Endothelial cell of umbilical vein (primary cell): ENCODE results near the gene FRMD5. TPM values are rescaled to one million over a fixed set of nuclear protein-coding genes. Genes with fewer than 3 reads are reported as not detected.

Experiments used
- BruUV-seq: library from RNA; stranded (reverse); fragments of 400-500 nt; replicated peaks from 2 replicates; lab custom pipeline; 2021; lab: Mats Ljungman, UMichigan
- CTCF ChIA-PET: fragments of 300-600, 350-600 bp; sonication (Branson Sonifier 250); formaldehyde crosslinking; loops from one replicate; lab custom pipeline; 2021; ENCODE audit warnings: antibody characterized with exemption, inconsistent platforms; lab: Charles Lee
- POLR2A ChIA-PET: fragments of 300-600, 350-600 bp; sonication (Branson Sonifier 250); formaldehyde crosslinking; loops from one replicate; lab custom pipeline; 2021; ENCODE audit warnings: antibody characterized with exemption, inconsistent platforms; lab: Charles Lee
- DNase-seq: peaks from one replicate; pipeline ENCODE4 v3.0.0-alpha.2; 2011; ENCODE audit warnings: low read depth, low spot score
- FAIRE-seq: peaks from 2 replicates; lab custom pipeline; 2011; peaks lifted over from hg19 to GRCh38; lab: Jason Lieb, UNC
- H2AFZ ChIP-seq: 2 replicates; pipeline ENCODE4 v1.6.0; 2012; ENCODE audit warnings: low read depth, low read length, control low read depth, inconsistent platforms
- H3K27ac ChIP-seq: 2 replicates; pipeline ENCODE4 v1.5.1; 2011; ENCODE audit warnings: low read depth, mild to moderate bottlenecking, control low read depth, low read length, moderate library complexity; ENCODE audit not compliant: insufficient read depth
- H3K27me3 ChIP-seq, 2 experiments: 2 replicates each; pipeline versions ENCODE4 v1.6.0 to v1.6.1; 2011; ENCODE audit warnings: low read length in 2 of 2, mixed read lengths in 1 of 2; ENCODE audit not compliant: control insufficient read depth in 2 of 2, insufficient read depth in 2 of 2
- H3K36me3 ChIP-seq, 2 experiments: 2 replicates in 1 of 2; 3 replicates in 1 of 2; pipeline ENCODE4 v1.5.1; 2011; ENCODE audit warnings: low read length in 2 of 2, mild to moderate bottlenecking in 1 of 2, moderate library complexity in 1 of 2; ENCODE audit not compliant: control insufficient read depth in 2 of 2, insufficient read depth in 2 of 2; ENCODE audit errors: extremely low read depth in 1 of 2
- H3K4me1 ChIP-seq: 3 replicates; pipeline ENCODE4 v1.5.1; 2011; ENCODE audit warnings: mild to moderate bottlenecking, low read length; ENCODE audit not compliant: control insufficient read depth, insufficient read depth; ENCODE audit errors: extremely low read depth
- H3K4me2 ChIP-seq: 2 replicates; pipeline ENCODE4 v1.6.1; 2011; ENCODE audit warnings: low read length, control low read depth, mixed read lengths; ENCODE audit not compliant: insufficient read depth
- H3K4me3 ChIP-seq, 3 experiments: fragments of 200-600 bp in 1 of 3; sonication (generic), shearing (Covaris generic) in 1 of 3; replicated peaks in 1 of 3; 2 replicates each; pipeline ENCODE4 v1.5.1; 2011 to 2016; ENCODE audit warnings: control low read depth in 3 of 3, low read length in 3 of 3, mild to moderate bottlenecking in 2 of 3, inconsistent platforms in 1 of 3, low read depth in 1 of 3, moderate library complexity in 1 of 3; ENCODE audit not compliant: insufficient read depth in 1 of 3
- H3K79me2 ChIP-seq: 2 replicates; pipeline ENCODE4 v1.6.0; 2012; ENCODE audit warnings: low read length, inconsistent platforms; ENCODE audit not compliant: control insufficient read depth, insufficient read depth
- H3K9ac ChIP-seq: replicated peaks from 2 replicates; pipeline ENCODE3; 2011; ENCODE audit warnings: low read length, control low read depth; ENCODE audit not compliant: insufficient read depth; ENCODE audit errors: extremely low read depth
- H3K9me1 ChIP-seq: replicated peaks from 3 replicates; pipeline ENCODE4 v1.6.0; 2011; ENCODE audit warnings: mild to moderate bottlenecking, low read length; ENCODE audit not compliant: control insufficient read depth, insufficient read depth; ENCODE audit errors: extremely low read depth
- H3K9me3 ChIP-seq: replicated peaks from 2 replicates; pipeline ENCODE4 v1.5.1; 2012; ENCODE audit warnings: low read length, inconsistent platforms; ENCODE audit not compliant: control insufficient read depth, insufficient read depth
- H4K20me1 ChIP-seq: replicated peaks from 2 replicates; pipeline ENCODE3; 2011; ENCODE audit warnings: mild to moderate bottlenecking, low read length; ENCODE audit not compliant: control insufficient read depth, insufficient read depth; ENCODE audit errors: extremely low read depth
- CTCF ChIP-seq, 2 donors: IDR thresholded peaks; 1 replicate in 1 of 2; 2 replicates in 1 of 2; pipeline ENCODE4 v1.5.1; 2011; ENCODE audit warnings: low read length in 2 of 2, mild to moderate bottlenecking in 2 of 2, moderate library complexity in 2 of 2, control low read depth in 1 of 2, inconsistent platforms in 1 of 2, low read depth in 1 of 2; ENCODE audit not compliant: insufficient read depth in 1 of 2; ENCODE audit errors: extremely low read depth in 1 of 2
- EZH2 ChIP-seq: IDR thresholded peaks from 2 replicates; pipeline ENCODE4 v1.6.1; 2012; ENCODE audit warnings: borderline replicate concordance, low read depth, mild to moderate bottlenecking, moderate library complexity, low read length, inconsistent platforms; ENCODE audit not compliant: severe bottlenecking
- FOS ChIP-seq: IDR thresholded peaks from 2 replicates; pipeline ENCODE4 v1.6.1; 2011; ENCODE audit warnings: mild to moderate bottlenecking, low read length, moderate library complexity, borderline replicate concordance; ENCODE audit not compliant: insufficient read depth
- GATA2 ChIP-seq: IDR thresholded peaks from 2 replicates; pipeline ENCODE4 v1.7.0; 2011; ENCODE audit warnings: low read depth, mild to moderate bottlenecking, moderate library complexity, mixed read lengths, low read length; ENCODE audit not compliant: insufficient read length, insufficient read depth
- JUN ChIP-seq: IDR thresholded peaks from 2 replicates; pipeline ENCODE4 v1.6.1; 2011; ENCODE audit warnings: borderline replicate concordance, low read depth; ENCODE audit not compliant: insufficient read length, insufficient read depth
- MAX ChIP-seq: IDR thresholded peaks from 2 replicates; pipeline ENCODE4 v1.6.1; 2011; ENCODE audit not compliant: insufficient read depth, insufficient read length
- MYC ChIP-seq: IDR thresholded peaks from one replicate; pipeline ENCODE4 v1.6.1; 2011; ENCODE audit warnings: mild to moderate bottlenecking, low read depth, low read length
- POLR2A ChIP-seq: IDR thresholded peaks from 2 replicates; pipeline ENCODE4 v1.6.1; 2012; ENCODE audit warnings: low read depth, mild to moderate bottlenecking, control low read depth, low read length
- POLR2AphosphoS5 ChIP-seq: IDR thresholded peaks from 2 replicates; pipeline ENCODE4 v1.6.1; 2012; ENCODE audit warnings: low read depth, mild to moderate bottlenecking, control low read depth, low read length, moderate library complexity; ENCODE audit not compliant: insufficient read depth
- dilution Hi-C: fragments of 300-500 bp; cut with MboI; formaldehyde crosslinking; loops from one replicate; pipeline ENCODE4 v1.15.0; 2019; ENCODE audit warnings: low sequenced_read_pairs; ENCODE audit not compliant: extremely low pct_ligation_motif_present
- intact Hi-C: fragments of 100-400 bp; cut with micrococcal nuclease; formaldehyde crosslinking; loops from one replicate; pipeline ENCODE4 v1.10.0; 2022
- polyA plus RNA-seq, 4 experiments: library from polyadenylated mRNA; depleted of rRNA in 3 of 4; stranded (reverse) in 3 of 4; unstranded in 1 of 4; fragments of >200 nt; gene quantifications; 2 replicates each; pipeline versions ENCODE4 v1.2.1 to v1.2.3, GENCODE V29; 2011 to 2012; ENCODE audit warnings: missing spikeins in 1 of 4
- total RNA-seq: library from RNA; stranded (reverse); gene quantifications from 2 replicates; pipeline ENCODE4 v1.2.3, GENCODE V29; 2021

The FRMD5 gene
- total and polyA plus RNA-seq, 2 donors (not counting 3 experiments of a cell fraction or from before 2014, with no cell fraction given), result 16.7 to 20.2 TPM

GRCh38 chr15:44015545-44016305, 179.3 kb downstream of the FRMD5 start:
- dilution Hi-C loops (no loop called here), intact Hi-C loops (no loop called here)
- no peak overlapping the region for H3K4me2 ChIP-seq
- ChIA-PET POLR2A (no interaction called here), CTCF (no interaction called here)
- no peak for DNase-seq
- no peak for TF ChIP-seq CTCF (IDR thresholded peaks at IDR 0.05; ENCODE audit: extremely low read depth in 1 of 2, insufficient read depth in 1 of 2, low read depth in 1 of 2, low read length in 2 of 2)
- no peak for TF ChIP-seq POLR2A
- TF ChIP-seq FOS, result no peak
- no peak for TF ChIP-seq GATA2
- TF ChIP-seq JUN, result no peak
- TF ChIP-seq MAX, result no peak
- TF ChIP-seq EZH2, result no peak
- TF ChIP-seq MYC, result no peak
- TF ChIP-seq POLR2AphosphoS5, result no peak
- no TSS peak for BruUV-seq
- no peaks in the 10 kb centered on the region for H3K9me3 ChIP-seq
- H3K4me1 ChIP-seq, result no peaks in the 10 kb centered on the region
- H3K9me1 ChIP-seq, result no peaks in the 10 kb centered on the region
- no peaks in the 10 kb centered on the region for H3K36me3 ChIP-seq
- H4K20me1 ChIP-seq, result no peaks in the 10 kb centered on the region
- H3K27ac ChIP-seq, result no peak overlapping the region
- no peak for FAIRE-seq
- no peaks in the 10 kb centered on the region for H3K79me2 ChIP-seq
- H2AFZ ChIP-seq, result no peak overlapping the region
- H3K4me3 ChIP-seq, result no peak overlapping the region
- no peaks in the 10 kb centered on the region for H3K27me3 ChIP-seq
- no peak overlapping the region for H3K9ac ChIP-seq
